ENCODE data around the gene ST3GAL4.

The ST3GAL4 gene

DNA sequence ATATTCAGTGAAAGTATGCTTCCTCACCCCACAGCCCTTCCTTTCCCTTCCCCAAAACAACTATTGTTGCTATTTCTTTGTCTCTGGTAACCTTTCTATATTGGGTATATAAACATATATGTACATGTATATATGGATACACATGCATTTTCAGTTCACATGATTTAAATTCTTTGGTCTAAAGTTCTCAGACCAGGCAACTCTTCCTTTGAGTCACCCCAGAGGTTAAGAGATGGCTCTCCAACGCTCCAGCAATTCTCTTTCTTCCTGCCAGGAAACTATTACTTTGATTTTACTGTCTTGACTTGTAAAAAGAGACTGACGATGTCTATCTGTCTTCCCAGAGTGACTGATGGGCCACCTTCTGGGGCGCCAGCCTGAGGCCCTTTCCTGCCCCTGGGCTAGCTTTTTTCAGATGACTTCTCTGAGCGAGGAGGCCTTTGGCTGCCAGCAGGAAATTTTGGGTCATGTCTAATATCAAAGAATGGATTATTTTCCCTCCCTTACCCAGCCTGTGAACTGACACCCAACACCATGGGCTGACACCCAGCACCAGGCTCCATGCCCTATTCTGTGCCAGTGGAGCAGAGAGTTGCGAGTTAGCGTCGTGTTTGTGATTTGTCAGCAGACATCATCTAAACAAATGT lies 14.4 kb upstream of the ST3GAL4 start:
- no peak for DNase-seq (ENCODE audit: low read depth)
- TF ChIP-seq CTCF (conservative IDR thresholded peaks at IDR 0.05; ENCODE audit: low read depth, low read length): no peak

DNA sequence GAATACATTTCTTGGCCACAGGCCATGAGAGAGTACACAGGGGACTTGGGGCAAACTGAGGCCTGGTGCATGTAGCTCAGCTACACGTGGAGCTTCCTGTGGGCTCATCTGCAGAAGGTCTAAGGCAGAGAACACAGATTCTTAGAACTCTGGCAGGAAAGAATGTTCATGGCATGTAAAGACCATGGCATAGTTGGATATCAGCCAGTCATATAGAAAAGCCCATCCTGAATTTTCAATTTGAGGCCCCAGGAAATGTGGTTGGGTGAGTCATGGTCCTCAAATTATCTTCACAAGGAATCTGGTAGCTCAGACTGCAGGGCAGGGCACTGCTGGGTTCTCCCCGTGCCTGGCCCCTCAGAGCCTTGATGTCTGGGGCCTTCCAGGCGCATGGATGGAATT lies 13.7 kb upstream of the ST3GAL4 start:
- TF ChIP-seq CTCF (conservative IDR thresholded peaks at IDR 0.05; ENCODE audit: low read depth, low read length): no peak
- peak; percentile 82 for DNase-seq (ENCODE audit: low read depth)
- H3K4me3 ChIP-seq (ENCODE audit: low read depth, low read length): no peak overlapping the region

More for the DNA sequence above, 14.4 kb upstream of the ST3GAL4 start:
- H3K4me3 ChIP-seq (ENCODE audit: low read depth, low read length): no peak overlapping the region

DNA sequence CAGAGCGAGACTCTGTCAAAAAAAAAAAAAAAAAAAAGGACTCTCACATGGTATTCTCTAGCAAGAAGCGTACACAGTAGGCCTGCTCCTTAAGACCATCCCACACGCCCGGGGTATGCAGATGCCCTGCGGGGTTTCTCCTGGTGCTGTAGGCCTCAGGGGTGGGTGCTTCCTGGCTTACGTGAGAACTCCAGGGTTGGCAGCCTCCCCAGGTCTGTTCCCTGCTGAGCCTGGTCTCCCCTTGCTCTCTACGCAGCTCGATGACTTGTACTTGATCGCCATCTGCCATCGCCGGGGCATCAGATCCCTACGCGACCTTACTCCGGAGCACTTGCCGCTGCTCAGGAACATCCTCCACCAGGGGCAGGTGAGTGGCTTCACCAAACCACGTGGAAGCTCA lies 12.4 kb upstream of the ST3GAL4 start:
- DNase-seq (ENCODE audit: low read depth): no peak
- no peak overlapping the region for H3K4me3 ChIP-seq (ENCODE audit: low read depth, low read length)
- no peak for TF ChIP-seq CTCF (conservative IDR thresholded peaks at IDR 0.05; ENCODE audit: low read depth, low read length)

- no peak for TF ChIP-seq CTCF (conservative IDR thresholded peaks at IDR 0.05; ENCODE audit: low read depth, low read length)
- H3K4me3 ChIP-seq (ENCODE audit: low read depth, low read length): no peak overlapping the region
- DNase-seq (ENCODE audit: low read depth): no peak
Observed at GRCh38 chr11:126344141-126345080, 11.1 kb upstream of the ST3GAL4 start.

DNA sequence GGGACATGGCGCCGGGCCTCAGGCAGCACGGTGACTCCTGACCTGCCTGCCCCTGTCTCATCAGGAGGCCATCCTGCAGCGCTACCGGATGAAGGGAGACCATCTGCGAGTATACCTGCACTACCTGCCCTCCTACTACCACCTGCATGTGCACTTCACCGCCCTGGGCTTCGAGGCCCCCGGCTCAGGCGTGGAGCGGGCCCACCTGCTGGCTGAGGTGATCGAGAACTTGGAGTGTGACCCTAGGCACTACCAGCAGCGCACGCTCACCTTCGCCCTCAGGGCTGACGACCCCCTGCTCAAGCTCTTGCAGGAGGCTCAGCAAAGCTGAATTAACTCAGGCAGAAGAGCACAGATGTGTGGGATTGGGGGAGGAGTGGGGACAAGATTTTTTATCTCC lies 10.2 kb upstream of the ST3GAL4 start:
- no peak for DNase-seq (ENCODE audit: low read depth)
- no peak for TF ChIP-seq CTCF (conservative IDR thresholded peaks at IDR 0.05; ENCODE audit: low read depth, low read length)
- no peak overlapping the region for H3K4me3 ChIP-seq (ENCODE audit: low read depth, low read length)

DNA sequence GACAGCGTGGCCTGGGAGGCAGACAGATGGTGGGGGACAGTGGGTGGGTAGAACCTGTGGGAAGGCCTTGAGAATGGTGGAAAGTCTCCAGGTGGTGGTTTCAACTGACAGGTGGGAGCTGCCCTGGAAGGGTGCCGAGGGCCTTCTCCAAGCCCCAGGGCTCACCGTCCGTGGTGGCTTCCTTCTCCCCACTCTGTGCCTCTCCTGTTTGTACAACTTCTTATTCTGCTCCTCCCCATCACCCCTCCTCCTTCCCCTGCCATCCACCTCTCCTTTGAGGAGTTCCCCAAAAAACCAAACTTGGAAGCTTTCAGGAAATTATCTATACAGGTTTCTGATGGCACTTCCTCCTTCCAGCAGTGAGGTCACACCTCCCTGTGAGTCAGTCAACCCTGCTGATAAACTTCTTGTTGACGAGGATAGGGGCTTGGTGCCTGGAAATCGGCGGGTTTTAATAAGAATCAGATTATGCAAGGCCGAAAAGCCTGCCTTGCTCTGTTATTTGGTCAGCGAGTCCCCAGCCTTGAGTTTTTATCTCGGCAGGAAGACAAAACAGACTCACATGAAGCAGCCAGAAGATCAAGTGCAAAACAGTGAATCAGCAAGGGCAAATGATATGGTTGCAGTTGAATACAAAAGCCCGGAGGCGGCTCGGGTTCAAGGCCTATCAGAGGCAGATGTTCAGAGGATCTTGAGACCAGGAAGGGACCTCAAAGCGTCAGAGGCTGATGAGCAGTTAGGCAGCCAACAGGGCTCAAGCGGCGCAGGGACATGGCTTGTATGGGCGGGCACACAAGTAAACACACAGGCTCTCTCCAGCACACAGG lies 9.5 kb upstream of the ST3GAL4 start:
- DNase-seq (ENCODE audit: low read depth): peak; percentile 75
- peak overlapping the region; percentile 2 for H3K4me3 ChIP-seq (ENCODE audit: low read depth, low read length)

More for the DNA sequence above, 9.5 kb upstream of the ST3GAL4 start:
- TF ChIP-seq CTCF (conservative IDR thresholded peaks at IDR 0.05; ENCODE audit: low read depth, low read length): no peak
